Measurements from ENCODE around the gene ZNF688.
"Not testable (repeated sequence)": the region's sequence is repeated elsewhere in the genome, so short reads cannot be mapped to it uniquely, and the experiment has no call there.

ZNF688 gene

DNA sequence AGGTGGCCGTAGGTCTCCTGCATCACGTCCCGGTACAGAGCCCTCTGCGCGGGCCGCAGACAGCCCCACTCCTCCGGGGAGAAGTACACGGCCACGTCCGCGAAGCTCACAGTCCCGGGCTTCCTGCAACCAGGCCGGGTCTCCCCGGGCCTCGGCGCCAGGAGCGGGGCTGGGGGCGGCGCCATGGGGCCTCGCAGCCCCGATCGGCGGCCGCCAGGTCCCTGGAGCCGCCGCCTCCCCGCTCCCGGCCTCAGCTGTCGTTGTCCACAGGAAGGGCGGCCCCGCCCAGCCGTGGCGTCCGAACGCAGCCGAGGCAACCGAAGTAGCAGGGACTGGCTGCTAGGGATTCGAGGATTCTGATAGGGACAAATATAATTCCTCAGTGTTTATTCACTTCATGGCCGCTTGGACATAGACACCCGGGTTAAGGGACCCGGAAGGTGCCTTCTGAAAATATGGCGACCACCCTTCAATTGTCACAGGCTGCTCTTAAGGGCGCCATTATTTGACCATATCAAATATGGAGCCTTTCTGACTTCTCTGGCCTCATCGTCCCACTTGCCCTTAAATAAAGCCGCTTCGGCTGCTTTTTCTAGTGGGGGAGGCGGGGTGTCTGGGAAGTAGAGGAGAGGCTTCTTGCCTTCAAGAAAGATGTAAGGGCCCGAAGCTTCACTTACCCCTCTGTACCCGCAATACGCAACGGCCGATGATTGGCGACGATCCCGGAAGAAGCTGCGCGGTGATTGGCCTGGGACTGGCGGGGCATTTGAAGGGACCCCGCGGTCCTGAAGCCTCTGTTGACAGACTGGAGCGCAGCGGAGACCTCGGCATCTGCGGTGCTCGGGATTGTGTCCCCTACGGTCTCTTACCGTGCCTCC lies at the start of gene ZNF688:
Gene ZNF688 (minus strand): TSS at position 270 of the 878 bp plus-strand sequence. CDS start 85 bp downstream, at position 185.
- DNase-seq (ENCODE audit: low read depth in 1 of 2, low spot score in 1 of 2) = peak; percentile 81 to 86

DNA sequence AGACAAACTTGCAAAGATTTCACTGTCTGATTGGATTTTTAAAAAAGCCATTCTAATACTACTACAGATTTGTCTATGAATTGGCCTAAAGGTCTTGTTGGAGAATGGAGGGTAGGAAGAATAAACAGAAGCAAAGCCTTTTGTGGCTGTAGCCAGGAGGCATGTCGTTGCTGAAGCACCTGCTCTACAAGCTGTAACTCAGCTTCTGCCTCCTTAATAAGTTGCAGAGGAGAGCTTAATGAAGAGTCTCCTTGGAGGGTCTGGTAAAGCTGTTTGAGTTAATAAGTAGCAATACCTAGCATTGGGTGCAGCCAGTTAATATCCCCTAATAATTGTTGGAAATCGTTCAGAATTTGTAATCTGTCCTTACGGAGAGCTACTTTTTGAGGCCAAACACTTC lies 48.7 kb upstream of the ZNF688 start:
- DNase-seq (ENCODE audit: low read depth in 1 of 2, low spot score in 1 of 2) = no peak

- no peak for DNase-seq (ENCODE audit: low read depth in 1 of 2, low spot score in 1 of 2)
These were observed 48.1 kb upstream of the ZNF688 start for GRCh38 chr16:30619638-30620037.

- DNase-seq (ENCODE audit: low read depth in 1 of 2, low spot score in 1 of 2) = no peak
These were observed 47.7 kb upstream of the ZNF688 start for GRCh38 chr16:30619202-30619601.

DNA sequence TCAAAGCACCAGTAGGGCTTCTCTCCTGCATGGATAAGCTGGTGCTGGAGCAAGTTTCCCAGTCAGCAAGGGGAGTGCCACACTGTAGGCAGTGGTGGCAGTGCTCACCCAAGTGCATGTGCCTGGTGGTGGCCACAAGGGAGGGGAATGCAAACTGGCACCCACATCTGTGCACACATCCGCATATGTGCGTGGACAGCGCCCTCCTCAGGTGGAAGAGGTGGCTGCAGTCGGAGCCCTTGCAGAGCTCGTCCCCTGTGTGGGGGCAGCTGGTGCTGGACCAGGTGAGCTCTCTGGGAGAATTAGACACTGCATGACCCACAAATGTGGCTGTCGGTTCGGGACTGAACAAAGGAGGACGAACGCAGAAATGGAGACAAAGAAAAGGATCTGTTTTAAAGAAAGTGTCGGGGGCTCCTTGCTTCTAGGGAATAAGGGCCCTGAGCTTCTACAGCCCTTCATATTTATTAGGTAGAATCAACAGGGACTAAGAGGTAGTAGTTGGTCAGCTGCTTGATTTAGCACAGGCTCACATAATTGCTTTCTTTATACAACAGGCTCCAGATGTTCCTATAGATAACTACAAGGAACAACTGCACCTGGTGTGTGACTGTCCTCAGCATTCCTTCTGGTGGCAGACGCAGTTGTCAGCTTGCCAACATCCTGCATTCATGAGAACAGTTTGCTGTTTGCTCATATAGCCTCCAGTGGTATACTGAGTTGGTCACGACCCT lies 44.0 kb upstream of the ZNF688 start:
- DNase-seq (ENCODE audit: low read depth in 1 of 2, low spot score in 1 of 2) = peak; percentile 27 to 39

GRCh38 chr16:30609926-30610839 lies 38.7 kb upstream of the ZNF688 start, which contains the start of gene ZNF689:
TSS of gene ZNF689 (minus strand) at chr16:30610389. CDS start at chr16:30610041, 348 bp downstream.
- DNase-seq (ENCODE audit: low read depth in 1 of 2, low spot score in 1 of 2) = peak; percentile 87 to 88

- DNase-seq (ENCODE audit: low read depth in 1 of 2, low spot score in 1 of 2) = peak; percentile 10 to 26
These were observed 37.8 kb upstream of the ZNF688 start for GRCh38 chr16:30609002-30609925.

DNA sequence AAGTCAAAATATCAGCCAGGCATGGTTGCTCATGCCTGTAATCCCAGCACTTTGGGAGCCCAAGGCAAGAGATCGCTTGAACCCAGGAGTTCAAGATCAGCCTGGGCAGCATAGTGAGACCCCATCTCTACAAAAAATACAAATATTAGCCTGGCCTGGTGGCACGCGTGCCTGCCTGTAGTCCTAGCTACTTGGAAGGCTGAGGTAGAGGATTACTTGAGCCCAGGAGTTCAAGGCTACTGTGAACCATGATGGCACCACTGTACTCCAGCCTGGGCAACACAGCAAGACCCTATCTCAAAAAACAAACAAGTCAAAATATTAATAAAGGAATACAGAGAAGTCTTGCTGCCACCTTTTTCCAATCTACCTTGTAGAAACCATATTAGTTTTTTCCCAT lies 34.5 kb upstream of the ZNF688 start:
- no peak for DNase-seq (ENCODE audit: low read depth in 1 of 2, low spot score in 1 of 2)

DNA sequence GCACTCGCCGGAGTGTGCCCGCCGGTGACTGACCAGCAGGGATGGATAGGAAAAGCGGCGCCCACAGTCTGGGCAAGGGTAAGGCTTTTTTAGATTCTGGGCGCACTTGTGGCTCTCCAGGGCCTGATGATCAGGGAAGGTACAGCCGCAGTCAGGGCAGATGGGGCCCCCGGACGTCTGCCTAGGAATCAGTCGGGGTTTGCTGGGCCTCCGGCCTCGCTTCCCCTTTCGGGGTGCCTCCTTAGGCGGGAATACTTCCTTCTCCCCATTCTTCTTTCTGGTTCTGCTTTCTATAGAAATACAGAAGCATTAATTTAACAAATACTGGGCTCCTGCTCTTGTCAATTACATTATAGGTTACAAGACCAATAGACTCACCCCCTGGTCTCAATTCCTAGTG lies 33.6 kb upstream of the ZNF688 start:
- no peak for DNase-seq (ENCODE audit: low read depth in 1 of 2, low spot score in 1 of 2)

DNA sequence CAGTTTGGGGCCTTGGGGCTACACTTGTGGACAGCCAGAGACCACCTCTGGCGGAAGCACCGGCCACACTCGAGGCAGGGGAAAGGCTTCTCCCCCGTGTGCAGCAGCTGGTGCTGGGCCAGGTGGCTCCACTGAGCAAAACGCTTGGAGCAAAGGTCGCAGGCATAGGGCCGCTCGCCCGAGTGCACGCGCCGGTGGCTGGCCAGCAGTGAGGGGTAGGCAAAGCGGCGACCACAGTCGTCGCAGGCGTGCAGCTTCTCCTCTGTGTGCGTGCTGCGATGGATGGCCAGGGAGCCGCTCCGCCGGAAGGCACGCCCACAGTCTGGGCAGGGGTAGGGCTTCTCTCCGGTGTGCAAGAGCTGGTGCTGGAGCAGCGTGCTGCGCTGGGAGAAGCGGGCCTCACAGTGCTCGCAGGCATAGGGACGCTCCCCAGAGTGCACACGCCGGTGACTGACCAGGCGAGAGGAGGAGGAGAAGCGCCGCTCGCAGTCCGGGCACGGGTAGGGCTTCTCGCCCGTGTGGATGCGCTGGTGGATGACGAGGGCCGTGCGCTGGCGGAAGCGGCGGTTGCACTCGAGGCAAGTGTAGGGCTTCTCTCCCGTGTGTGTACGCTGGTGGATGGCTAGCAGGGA lies 32.9 kb upstream of the ZNF688 start:
- no peak for DNase-seq (ENCODE audit: low read depth in 1 of 2, low spot score in 1 of 2)

DNA sequence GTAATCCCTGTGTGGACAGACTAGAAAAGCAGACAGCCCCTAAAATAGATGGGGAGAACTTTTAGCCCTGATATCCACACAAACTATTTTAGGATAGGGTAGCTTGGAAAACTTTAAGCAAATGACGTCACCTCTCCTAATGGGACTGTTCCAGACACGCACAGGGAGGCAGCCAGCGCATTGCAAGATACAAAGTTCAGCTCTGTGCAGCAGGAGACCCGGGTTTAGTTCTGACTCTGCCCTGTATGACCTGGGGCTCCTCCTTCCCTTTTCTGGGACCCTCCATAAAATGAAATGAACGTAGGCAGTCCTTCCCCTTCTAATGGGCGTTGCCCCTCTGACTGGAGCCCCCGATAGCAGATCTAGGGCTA lies 32.4 kb upstream of the ZNF688 start:
- no peak for DNase-seq (ENCODE audit: low read depth in 1 of 2, low spot score in 1 of 2)

- DNase-seq (ENCODE audit: low read depth in 1 of 2, low spot score in 1 of 2) = no peak
These were observed 31.2 kb upstream of the ZNF688 start for GRCh38 chr16:30602616-30603277.

DNA sequence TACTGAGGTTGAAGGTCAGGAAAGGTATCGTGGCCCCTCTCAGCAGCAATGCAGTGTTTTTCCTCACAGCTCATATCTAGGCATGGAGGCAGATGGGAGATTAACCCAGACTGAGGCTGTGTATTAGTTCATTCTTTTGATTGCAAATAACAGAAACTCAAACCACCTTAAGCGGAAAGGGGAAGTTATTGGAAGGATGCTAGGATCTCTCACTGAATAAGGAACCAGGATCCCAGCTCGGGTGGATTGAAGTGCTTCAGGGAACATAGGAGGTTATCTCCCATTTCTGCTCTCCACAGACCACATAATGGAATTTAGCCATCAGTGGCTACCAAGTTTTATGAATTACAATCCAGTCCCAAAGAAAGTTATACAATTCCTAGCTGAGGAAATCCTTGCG lies 30.5 kb upstream of the ZNF688 start:
- no peak for DNase-seq (ENCODE audit: low read depth in 1 of 2, low spot score in 1 of 2)

DNA sequence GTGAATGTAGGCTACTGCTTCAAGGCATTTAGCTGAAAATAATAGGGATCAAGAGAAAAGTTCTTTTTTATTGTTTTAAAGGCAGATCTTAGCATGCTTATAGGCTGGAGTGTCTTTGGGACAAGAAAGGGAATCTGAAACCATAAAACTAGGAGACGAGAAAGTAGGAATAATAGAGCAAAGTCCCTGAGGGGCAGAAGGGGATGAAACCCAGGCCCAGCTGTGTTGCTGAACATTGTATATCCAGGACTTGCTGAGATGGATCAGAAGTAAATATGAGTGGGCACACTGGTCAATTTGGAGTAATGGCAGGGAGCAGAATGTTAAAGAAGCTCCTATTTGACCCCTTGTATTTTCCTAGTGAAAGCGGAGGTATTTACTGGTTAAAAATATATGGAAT lies 29.4 kb upstream of the ZNF688 start:
- no peak for DNase-seq (ENCODE audit: low read depth in 1 of 2, low spot score in 1 of 2)

DNA sequence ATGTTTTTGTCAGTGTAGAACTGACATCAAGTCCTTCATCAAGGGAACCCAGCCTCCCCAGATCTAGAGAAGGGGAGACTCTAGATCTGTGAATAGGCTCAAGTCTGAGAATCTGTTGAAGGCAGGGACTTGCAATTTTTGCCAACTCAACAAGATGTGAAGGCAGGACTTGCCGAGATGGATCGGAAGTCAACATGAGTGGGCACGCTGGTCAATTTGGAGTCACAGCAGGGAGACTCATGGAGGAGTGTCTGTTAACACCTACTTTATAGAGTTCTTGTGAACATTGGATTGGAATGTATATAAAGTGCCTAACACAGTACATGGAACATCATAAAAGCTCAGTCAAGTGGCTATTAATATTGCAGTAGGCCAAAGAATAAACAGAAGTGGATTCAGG lies 28.7 kb upstream of the ZNF688 start:
- no peak for DNase-seq (ENCODE audit: low read depth in 1 of 2, low spot score in 1 of 2)

DNA sequence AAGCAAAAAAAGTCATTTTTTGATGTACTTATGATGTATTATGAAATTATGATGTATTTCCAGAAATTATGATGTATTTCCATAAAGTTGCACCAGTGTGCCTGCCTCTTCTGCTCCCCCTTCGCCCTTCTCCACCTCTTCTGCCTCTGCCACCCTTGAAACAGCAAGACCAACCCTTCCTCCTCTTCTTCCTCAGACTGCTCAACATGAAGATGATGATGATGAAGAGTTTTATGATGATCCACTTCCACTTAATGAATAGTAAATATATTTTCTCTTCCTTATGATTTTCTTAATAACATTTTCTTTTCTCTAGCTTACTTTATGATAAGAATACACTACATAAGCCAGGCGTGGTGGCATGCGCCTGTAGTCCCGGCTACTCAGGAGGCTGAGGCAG lies 21.4 kb upstream of the ZNF688 start:
- no peak for DNase-seq (ENCODE audit: low read depth in 1 of 2, low spot score in 1 of 2)

DNA sequence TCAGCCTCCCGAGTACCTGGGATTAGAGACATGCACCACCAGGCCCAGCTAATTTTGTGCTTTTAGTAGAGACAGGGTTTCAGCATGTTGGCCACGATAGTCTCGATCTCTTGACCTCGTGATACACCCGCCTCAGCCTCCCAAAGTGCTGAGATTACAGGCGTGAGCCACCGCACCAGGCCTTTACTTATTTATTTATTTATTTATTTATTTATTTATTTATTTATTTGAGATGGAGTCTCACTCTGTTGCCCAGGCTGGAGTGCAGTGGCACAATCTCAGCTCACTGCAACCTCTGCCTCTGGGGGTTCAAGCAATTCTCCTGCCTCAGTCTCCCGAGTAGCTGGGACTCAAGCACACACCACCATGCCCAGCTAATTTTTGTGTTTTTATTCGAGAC lies 19.4 kb upstream of the ZNF688 start:
- DNase-seq (ENCODE audit: low read depth in 1 of 2, low spot score in 1 of 2) = not testable (repeated sequence)

DNA sequence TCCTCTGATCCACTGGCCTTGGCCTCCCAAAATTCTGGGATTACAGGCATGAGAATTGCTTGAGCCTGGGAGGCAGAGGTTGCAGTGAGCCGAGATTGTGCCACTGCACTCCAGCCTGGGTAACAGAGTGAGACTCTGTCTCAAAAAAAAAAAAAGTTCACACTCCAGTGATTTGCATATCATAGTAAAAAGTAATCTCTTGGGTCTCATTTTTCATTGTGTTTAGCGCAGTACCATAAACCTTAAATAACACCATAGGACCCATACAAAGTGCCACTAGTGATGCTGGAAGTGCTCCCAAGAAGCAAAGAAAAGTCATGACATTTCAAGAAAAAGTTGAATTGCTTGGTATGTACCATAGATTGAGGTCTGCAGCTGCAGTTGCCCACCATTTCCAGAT lies 18.1 kb upstream of the ZNF688 start:
- DNase-seq (ENCODE audit: low read depth in 1 of 2, low spot score in 1 of 2) = not testable (repeated sequence)

DNA sequence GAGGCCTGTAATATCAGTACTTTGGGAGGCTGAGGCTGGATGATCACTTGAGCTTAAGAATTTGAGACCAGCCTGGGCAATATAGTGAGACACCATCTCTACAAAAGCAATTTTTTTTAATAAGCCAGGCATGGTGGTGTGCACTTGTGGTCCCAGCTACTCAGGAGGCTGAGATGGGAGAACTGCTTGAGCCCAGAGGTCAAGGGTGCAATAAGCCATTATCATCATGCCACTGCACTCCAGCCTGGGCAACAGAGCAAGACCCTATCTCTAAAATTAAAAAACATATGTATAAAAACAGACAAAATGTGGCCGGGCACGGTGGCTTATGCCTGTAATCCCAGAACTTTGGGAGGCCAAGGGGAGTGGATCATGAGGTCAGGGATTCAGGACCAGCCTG lies 17.1 kb upstream of the ZNF688 start:
- DNase-seq (ENCODE audit: low read depth in 1 of 2, low spot score in 1 of 2) = no peak

Data from stimulated activated CD4-positive, alpha-beta T cell treated with anti-CD3 and anti-CD28 coated beads, Interleukin-15, amount 100 ng/mL, for 1 hour (primary cell).